ENCODE data around the gene KANK2. TPM values are rescaled to one million over a fixed set of nuclear protein-coding genes. Genes with fewer than 3 reads are reported as not detected.
A peak's percentile ranks its signal among the peaks of the same experiment; 100 is the strongest.

KANK2 gene
- total and polyA plus RNA-seq, 2 of the 13 experiments (the other 11 are each of a cell fraction or from before 2014, with no cell fraction given) = 5.7 to 12.9 TPM

- TF ChIP-seq ZNF407 (CRISPR knock-in tag; IDR thresholded peaks at IDR 0.05; ENCODE audit: not compliant biosample characterization) = no peak
- no peak for TF ChIP-seq ADNP (CRISPR knock-in tag; IDR thresholded peaks at IDR 0.05)
- TF ChIP-seq SAP130 (CRISPR knock-in tag; IDR thresholded peaks at IDR 0.05; ENCODE audit: low read depth) = 0 out of 2 replicates have a peak, but pooled peaks have one; percentile 19
- TF ChIP-seq ZNF704 (CRISPR knock-in tag; IDR thresholded peaks at IDR 0.05; ENCODE audit: borderline replicate concordance) = no peak
- no peak for TF ChIP-seq ZNF260 (CRISPR knock-in tag; IDR thresholded peaks at IDR 0.05; ENCODE audit: borderline replicate concordance, low read depth)
- 0 out of 2 replicates have a peak, but pooled peaks have one; percentile 16 for TF ChIP-seq TEF (CRISPR knock-in tag; IDR thresholded peaks at IDR 0.05)
These were observed 37.5 kb downstream of the KANK2 start (continued) for GRCh38 chr19:11159598-11160439.

Measured in HepG2 (cell line).